ENCODE data around the gene KRT75.
A peak's percentile ranks its signal among the peaks of the same experiment; 100 is the strongest.
"Not testable (repeated sequence)": the region's sequence is repeated elsewhere in the genome, so short reads cannot be mapped to it uniquely, and the experiment has no call there.

The KRT75 gene

DNA sequence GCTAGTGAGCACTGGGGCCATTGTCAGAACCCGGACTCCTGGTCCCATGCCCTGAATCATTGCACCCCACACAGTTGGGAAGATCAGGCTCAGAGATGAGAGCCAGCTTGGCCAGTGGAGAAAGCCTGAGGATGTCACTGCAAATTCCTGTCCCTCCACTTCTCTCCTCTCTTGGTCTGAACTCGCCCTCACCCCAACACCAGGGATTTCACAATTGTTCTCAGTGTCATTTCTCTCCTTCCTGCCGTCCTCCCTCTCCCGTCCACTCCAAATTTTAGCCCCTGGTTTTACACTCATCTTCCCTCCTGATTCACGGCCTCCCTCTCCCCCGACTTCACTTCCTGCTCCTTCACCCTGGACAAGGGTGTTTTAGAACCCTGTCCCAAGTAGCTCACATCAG, 11.1 kb downstream of the KRT75 start:
- peak in 1 of 2 experiments; percentile 33 for DNase-seq (ENCODE audit: low read depth in 1 of 2, low spot score in 1 of 2)
- in situ Hi-C loops (cut with HindIII; ENCODE audit: low pct_unique_long_range_greater_than_20kb, low sequenced_read_pairs): no loop called here

DNA sequence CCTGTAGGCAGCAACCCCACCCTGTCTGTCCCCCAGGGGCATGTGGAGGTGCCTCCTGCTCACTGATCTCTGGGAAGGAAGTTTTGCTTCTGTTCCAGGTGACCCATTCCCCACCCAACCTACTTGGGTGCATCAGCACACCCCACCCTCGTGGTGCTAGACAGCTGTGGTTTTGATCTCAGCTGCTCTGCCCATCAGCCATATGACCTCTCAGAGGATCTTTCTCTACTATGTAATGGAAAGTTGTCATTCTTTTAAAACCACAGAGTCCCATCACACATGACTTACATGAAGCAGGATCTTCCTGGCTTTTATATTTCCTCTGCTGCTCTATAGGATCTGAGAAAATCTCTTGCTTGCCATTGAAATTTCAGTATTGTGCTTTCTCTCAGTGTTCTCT, 14.5 kb downstream of the KRT75 start:
- no peak for TF ChIP-seq JUND (IDR thresholded peaks at IDR 0.05; ENCODE audit: low read depth)
- DNase-seq (ENCODE audit: low read depth in 1 of 2, low spot score in 1 of 2): no peak
- in situ Hi-C loops (cut with HindIII; ENCODE audit: low pct_unique_long_range_greater_than_20kb, low sequenced_read_pairs): no loop called here

More for the DNA sequence above, 11.1 kb downstream of the KRT75 start:
- no peak for TF ChIP-seq JUND (IDR thresholded peaks at IDR 0.05; ENCODE audit: low read depth)

GRCh38 chr12:52418576-52419110, 15.5 kb downstream of the KRT75 start:
- no peak for TF ChIP-seq JUND (IDR thresholded peaks at IDR 0.05; ENCODE audit: low read depth)
- DNase-seq (ENCODE audit: low read depth in 1 of 2, low spot score in 1 of 2): no peak
- in situ Hi-C loops (cut with HindIII; ENCODE audit: low pct_unique_long_range_greater_than_20kb, low sequenced_read_pairs): no loop called here

DNA sequence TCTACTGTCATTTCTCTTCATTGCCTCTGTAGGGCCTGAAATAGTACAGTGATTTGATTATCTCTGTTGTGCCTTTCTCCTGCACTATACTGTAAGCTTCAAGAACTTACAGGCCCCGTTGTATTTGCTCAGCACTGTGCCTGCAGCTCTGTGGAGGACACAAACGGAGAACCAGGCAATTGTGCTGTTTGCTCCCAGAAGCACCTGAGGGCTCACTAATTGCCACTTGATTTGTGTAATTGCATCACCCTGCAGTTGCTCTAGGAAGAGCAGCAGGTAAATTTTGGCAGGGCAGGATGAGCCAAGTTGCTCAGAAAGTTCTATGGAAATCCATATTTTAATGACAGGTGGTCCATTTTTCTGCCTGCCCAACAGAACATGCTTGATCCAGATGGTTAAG, 16.4 kb downstream of the KRT75 start:
- DNase-seq (ENCODE audit: low read depth in 1 of 2, low spot score in 1 of 2): peak in 1 of 2 experiments; percentile 51
- in situ Hi-C loops (cut with HindIII; ENCODE audit: low pct_unique_long_range_greater_than_20kb, low sequenced_read_pairs): no loop called here
- TF ChIP-seq JUND (IDR thresholded peaks at IDR 0.05; ENCODE audit: low read depth): no peak

DNA sequence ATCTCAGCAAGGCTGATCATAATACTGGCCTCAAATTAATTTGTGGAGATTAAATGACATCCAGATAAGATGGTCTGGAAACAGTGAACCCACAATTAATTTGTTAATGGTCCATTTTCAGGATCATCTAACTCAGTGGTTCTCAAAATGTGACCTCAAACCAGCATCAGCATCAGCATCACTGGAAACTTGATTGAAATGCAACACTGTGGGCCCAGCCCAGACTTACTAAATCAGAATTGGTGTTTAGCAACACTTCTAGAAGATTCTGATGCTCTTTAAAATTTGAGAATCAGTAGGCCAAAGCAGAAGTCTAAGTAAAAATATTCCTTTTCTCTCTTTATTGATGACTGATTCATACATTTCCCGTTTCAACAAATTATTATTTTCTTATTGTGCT, 17.4 kb downstream of the KRT75 start:
- TF ChIP-seq JUND (IDR thresholded peaks at IDR 0.05; ENCODE audit: low read depth): no peak
- DNase-seq (ENCODE audit: low read depth in 1 of 2, low spot score in 1 of 2): no peak
- in situ Hi-C loops (cut with HindIII; ENCODE audit: low pct_unique_long_range_greater_than_20kb, low sequenced_read_pairs): no loop called here

DNA sequence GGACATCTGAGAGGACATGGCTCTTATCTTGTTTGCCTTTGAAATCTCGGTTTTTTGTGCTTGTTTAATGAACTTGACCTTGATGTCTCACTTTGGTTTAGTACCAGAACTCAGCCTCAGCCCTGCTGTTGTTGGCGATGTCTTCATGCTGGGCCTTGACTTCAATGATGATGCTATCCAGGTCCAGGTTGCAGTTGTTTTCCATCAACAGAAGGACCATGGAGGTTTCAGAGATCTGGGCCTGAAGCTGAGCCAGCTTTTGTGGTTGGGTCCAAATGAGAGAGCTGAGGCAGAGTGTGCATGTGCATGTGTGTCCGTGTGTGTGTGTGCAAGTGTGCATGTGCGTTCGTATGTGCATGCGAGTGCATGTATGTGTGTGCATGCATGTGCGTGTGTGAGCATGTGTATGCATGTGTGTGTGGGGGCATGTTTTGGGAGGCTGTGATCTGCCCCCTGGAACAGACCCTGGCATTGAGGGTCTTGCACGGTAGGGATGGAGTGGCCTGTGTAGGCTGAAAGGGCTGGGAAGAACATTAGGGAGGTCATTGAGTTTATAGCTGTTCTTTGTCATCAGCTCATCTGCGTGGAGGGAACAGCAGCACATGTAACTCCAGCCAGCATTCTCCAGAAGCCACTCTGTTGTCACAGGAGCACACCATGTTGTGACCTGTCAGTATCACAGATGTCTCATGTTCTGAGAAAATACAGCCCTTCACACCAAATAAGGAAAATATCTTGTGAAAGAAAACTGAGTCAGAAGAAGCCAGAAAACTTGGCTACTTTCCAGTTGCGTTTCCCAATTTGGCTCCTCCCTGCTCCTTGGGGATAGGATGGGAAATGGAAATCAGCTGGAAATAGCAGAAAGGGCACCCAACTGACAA, 18.1 kb downstream of the KRT75 start:
- in situ Hi-C loops (cut with HindIII; ENCODE audit: low pct_unique_long_range_greater_than_20kb, low sequenced_read_pairs): no loop called here
- TF ChIP-seq JUND (IDR thresholded peaks at IDR 0.05; ENCODE audit: low read depth): no peak
- no peak for DNase-seq (ENCODE audit: low read depth in 1 of 2, low spot score in 1 of 2)

DNA sequence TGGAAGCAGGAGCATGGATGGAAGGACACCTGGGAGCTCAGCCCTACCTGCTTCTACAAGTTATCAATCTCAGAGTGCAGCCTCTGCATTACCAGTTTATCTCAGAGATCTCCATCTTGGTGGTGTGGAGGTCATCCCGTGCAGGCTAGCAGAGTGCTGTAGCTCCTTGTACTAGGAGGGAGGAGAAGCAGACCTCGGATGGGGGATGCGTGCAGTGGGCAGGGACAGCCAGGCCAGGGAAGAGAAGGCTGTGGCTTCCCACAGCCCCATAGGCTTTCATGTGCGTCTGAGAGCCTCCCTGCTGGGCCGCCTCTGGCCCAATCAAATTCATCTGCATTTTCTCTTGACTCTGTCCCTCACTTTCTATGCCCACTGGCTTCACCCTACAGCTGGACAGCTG, 19.2 kb downstream of the KRT75 start:
- no peak for TF ChIP-seq JUND (IDR thresholded peaks at IDR 0.05; ENCODE audit: low read depth)
- no peak for DNase-seq (ENCODE audit: low read depth in 1 of 2, low spot score in 1 of 2)
- in situ Hi-C loops (cut with HindIII; ENCODE audit: low pct_unique_long_range_greater_than_20kb, low sequenced_read_pairs): no loop called here

DNA sequence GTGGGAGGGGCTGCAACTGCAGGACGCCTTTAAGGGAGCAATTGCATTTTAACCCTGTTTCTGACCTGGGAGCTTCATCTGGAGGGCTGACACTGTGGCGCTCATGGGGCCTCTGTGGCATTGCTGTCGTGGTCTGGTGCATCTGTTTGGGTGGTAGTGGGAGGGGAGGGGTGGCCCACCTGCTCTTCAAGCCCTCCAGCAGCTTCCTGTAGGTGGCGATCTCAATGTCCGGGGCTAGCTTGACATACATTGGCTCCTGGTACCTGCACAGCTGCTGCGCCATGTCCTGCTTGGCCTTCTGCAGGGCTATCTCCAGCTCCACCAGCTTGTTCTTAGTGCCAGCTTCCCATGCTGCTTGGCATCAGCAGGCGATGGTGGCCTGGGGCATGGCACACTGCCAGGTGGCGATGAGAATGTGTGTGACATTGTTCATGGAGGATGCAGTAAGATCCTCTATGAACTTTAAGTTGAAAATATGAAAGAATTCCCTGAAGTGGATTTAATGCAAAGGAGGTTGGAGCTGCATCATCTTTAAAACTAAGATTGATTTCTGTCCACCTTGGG, 20.3 kb downstream of the KRT75 start:
- in situ Hi-C loops (cut with HindIII; ENCODE audit: low pct_unique_long_range_greater_than_20kb, low sequenced_read_pairs): no loop called here

DNA sequence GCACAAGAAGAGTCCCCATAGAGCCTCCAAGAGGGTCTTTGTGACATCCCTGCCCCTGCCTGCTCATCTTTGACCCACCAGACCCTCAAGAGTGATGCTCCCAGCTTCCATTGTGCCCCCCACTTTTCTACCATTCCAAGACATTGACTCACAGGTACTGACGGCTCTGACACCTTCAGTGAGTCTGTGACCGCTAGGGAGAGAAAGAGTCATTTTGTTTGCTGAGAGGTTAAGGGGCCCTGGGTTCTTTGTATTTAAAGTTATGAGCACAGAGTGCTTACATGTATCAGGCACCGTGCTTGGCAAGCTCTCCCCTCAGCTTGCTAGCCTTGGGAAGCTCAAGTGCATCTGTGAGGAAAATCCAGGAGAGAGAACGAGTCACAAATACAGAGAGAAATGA, 21.0 kb downstream of the KRT75 start:
- DNase-seq (ENCODE audit: low read depth in 1 of 2, low spot score in 1 of 2): no peak
- in situ Hi-C loops (cut with HindIII; ENCODE audit: low pct_unique_long_range_greater_than_20kb, low sequenced_read_pairs): no loop called here
- no peak for TF ChIP-seq JUND (IDR thresholded peaks at IDR 0.05; ENCODE audit: low read depth)

More for the DNA sequence above, 20.3 kb downstream of the KRT75 start:
- no peak for DNase-seq (ENCODE audit: low read depth in 1 of 2, low spot score in 1 of 2)
- no peak for TF ChIP-seq JUND (IDR thresholded peaks at IDR 0.05; ENCODE audit: low read depth)

DNA sequence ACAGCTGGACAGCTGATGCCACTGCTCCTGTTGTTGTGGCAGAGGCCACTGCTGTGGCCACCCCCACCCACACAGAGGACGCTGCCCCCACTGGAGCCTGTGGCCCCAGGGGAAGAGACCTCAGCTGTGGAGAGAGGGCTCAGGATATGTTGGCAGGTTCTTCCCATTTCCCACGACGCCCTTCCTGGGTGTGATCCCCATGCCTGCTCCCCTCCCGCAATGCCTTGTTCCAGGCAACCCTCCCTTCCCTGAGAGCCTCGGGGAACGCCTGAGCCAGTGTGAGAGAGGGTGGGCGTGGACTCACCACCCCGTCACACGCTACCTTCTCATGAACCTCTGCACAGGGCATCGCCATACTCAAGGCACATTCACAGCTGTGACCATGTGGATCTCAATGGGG, 22.4 kb downstream of the KRT75 start:
- DNase-seq (ENCODE audit: low read depth in 1 of 2, low spot score in 1 of 2): no peak
- in situ Hi-C loops (cut with HindIII; ENCODE audit: low pct_unique_long_range_greater_than_20kb, low sequenced_read_pairs): no loop called here
- no peak for TF ChIP-seq JUND (IDR thresholded peaks at IDR 0.05; ENCODE audit: low read depth)

DNA sequence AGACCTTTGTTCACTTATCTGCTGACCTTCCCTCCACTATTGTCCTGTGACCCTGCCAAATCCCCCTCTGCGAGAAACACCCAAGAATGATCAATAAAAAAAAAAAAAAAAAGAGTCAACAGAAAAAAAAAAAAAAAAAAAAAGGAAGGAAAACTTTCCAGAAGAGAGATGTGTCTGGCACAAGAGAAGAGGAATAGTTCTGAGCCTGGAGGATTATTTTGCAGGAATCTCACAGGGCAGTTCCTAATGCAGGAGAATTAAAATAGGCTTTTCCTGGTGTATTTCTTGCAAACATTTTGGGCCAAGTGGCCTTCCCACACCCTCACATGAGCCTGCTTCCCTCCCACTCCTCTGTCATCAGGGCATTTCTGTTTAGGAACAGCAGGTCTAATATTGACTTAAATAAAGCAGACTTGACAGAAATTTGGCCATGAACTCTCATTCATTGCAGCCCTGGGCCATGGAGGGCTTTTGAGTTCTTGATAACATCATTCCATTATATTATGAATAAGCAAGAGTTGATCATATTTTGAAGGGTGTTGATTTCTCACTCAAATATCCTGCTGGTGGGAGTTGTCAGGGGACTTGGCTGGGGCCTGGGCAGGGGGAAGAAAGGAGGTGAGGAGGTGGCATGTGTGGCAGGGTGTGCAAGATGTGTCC, 23.5 kb downstream of the KRT75 start:
- DNase-seq (ENCODE audit: low read depth in 1 of 2, low spot score in 1 of 2); in situ Hi-C loops (cut with HindIII; ENCODE audit: low pct_unique_long_range_greater_than_20kb, low sequenced_read_pairs): not testable (repeated sequence)

DNA sequence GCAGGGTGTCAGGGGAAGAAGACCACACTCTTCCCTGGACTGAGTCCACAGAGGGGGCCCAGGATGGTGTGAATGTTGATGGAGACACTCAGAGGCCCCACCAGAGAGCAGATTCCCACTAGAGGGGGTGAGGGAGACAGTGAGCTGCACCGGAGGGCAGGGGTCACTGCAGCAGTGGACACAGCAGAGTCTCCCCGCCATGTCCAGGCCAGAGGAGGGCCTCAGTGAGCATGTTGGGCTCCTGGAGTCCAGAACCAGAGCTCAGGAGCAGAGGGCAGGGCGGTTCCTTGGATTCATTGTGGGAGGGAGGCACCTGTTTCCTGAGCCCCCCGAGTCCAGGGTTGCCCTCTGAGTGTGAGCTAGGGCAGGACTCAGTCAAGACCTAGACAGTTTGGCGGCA, 26.3 kb downstream of the KRT75 start:
- TF ChIP-seq JUND (IDR thresholded peaks at IDR 0.05; ENCODE audit: low read depth): no peak
- in situ Hi-C loops (cut with HindIII; ENCODE audit: low pct_unique_long_range_greater_than_20kb, low sequenced_read_pairs): no loop called here
- no peak for DNase-seq (ENCODE audit: low read depth in 1 of 2, low spot score in 1 of 2)

- DNase-seq (ENCODE audit: low read depth in 1 of 2, low spot score in 1 of 2): no peak
- in situ Hi-C loops (cut with HindIII; ENCODE audit: low pct_unique_long_range_greater_than_20kb, low sequenced_read_pairs): no loop called here
- TF ChIP-seq JUND (IDR thresholded peaks at IDR 0.05; ENCODE audit: low read depth): no peak
Measured at GRCh38 chr12:52405922-52406385, 28.2 kb downstream of the KRT75 start, which contains the start of gene KRT82. Gene KRT82 (minus strand): TSS chr12:52406335. CDS start chr12:52406277, 58 bp downstream.

Data from T47D (cell line).